SU-DHL-6 (cell line): ENCODE data around the gene IDH1.

Experiments
- H2AFZ ChIP-seq: fragments of 200-600 bp; sonication (generic); 2 replicates; pipeline ENCODE4 v1.6.1; 2014; ENCODE audit warnings: low read depth, mild to moderate bottlenecking, moderate library complexity, mixed read lengths, antibody characterized with exemption, low read length; ENCODE audit not compliant: severe bottlenecking
- H3F3A ChIP-seq: fragments of 200-600 bp; shearing (Covaris generic); 2 replicates; pipeline ENCODE4 v1.6.0; 2016; ENCODE audit warnings: antibody characterized with exemption, mild to moderate bottlenecking; ENCODE audit not compliant: insufficient read depth
- H3K27ac ChIP-seq: fragments of 200-600 bp; sonication (generic); 2 replicates; pipeline ENCODE4 v1.5.1; 2016; ENCODE audit warnings: low read depth, mild to moderate bottlenecking, low read length, moderate library complexity, mixed read lengths
- H3K27me3 ChIP-seq: fragments of 200-600 bp; sonication (generic), shearing (Covaris generic); 2 replicates; pipeline ENCODE4 v1.6.0; 2014; ENCODE audit warnings: mild to moderate bottlenecking, low read length
- H3K36me3 ChIP-seq: fragments of 200-600 bp; sonication (generic); 2 replicates; pipeline ENCODE4 v1.6.1; 2014; ENCODE audit warnings: mild to moderate bottlenecking, low read length, mixed read lengths
- H3K4me2 ChIP-seq: fragments of 300-600, 200-600 bp; shearing (Covaris generic), sonication (generic); 2 replicates; pipeline ENCODE4 v1.6.0; 2014; ENCODE audit warnings: low read length, low read depth, mild to moderate bottlenecking; ENCODE audit not compliant: poor library complexity, severe bottlenecking
- H3K4me3 ChIP-seq: fragments of 200-600 bp; sonication (generic); 2 replicates; pipeline ENCODE4 v1.5.1; 2014; ENCODE audit warnings: antibody characterized with exemption, low read length, mild to moderate bottlenecking, mixed read lengths; ENCODE audit not compliant: insufficient read depth, poor library complexity, severe bottlenecking
- H3K79me2 ChIP-seq: fragments of 200-600 bp; sonication (generic); 2 replicates; pipeline ENCODE4 v1.6.1; 2014; ENCODE audit warnings: mild to moderate bottlenecking, low read length, moderate library complexity; ENCODE audit not compliant: insufficient read depth
- H3K9ac ChIP-seq: fragments of 200-600 bp; sonication (generic); 2 replicates; pipeline ENCODE4 v1.7.0; 2014; ENCODE audit warnings: mild to moderate bottlenecking, low read length
- H3K9me2 ChIP-seq: fragments of 200-600 bp; sonication (generic); replicated peaks from 2 replicates; pipeline ENCODE4 v1.6.1; 2014; ENCODE audit warnings: low read length; ENCODE audit not compliant: insufficient read depth
- H3K9me3 ChIP-seq: fragments of 200-600 bp; sonication (generic); 2 replicates; pipeline ENCODE4 v1.6.1; 2014; ENCODE audit warnings: low read length, mixed read lengths; ENCODE audit not compliant: insufficient read depth
- H4K20me1 ChIP-seq: fragments of 200-600 bp; sonication (generic); 2 replicates; pipeline ENCODE4 v1.6.1; 2014; ENCODE audit warnings: low read depth, mild to moderate bottlenecking, antibody characterized with exemption, low read length, moderate library complexity, mixed read lengths
- EZH2phosphoT487 ChIP-seq: fragments of 200-600 bp; sonication (generic), shearing (Covaris generic); conservative IDR thresholded peaks from 2 replicates; pipeline ENCODE4 v1.6.1; 2018; ENCODE audit warnings: mild to moderate bottlenecking, antibody characterized with exemption, low read length, moderate library complexity, mixed read lengths
- TF ChIP-seq, protein P1 (sequence below): fragments of 200-600 bp; sonication (generic); IDR thresholded peaks from one replicate; pipeline ENCODE4 v1.5.1; 2017; ENCODE audit warnings: antibody characterized with exemption, mild to moderate bottlenecking, low read length, moderate library complexity; ENCODE audit not compliant: insufficient read depth, poor library complexity, severe bottlenecking

Gene IDH1

DNA sequence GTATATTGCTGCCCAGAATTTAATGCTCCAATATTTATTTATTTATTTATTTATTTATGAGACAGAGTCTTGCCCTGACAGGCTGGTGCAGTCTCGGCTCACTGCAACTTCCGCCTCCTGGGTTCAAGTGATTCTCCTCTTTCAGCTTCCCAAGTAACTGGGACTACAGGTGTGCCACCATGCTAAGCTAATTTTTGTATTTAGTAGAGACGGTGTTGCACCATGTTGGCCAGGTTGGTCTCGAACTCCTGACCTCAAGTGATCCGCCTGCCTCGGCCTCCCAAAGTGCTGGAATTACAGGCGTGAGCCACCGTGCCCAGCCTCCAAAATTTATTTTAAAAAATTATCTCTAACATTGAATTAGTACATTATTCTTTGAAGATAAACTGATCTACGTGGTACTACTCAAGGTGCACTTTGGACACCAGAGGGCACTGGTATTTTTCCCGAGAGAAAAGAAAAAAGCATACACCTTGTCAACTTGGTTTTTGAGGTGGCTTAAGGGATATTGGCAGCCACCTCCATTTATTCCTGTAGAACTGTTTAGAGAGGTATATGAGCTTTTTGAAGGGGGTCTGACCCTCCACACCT, 1.4 kb upstream of the IDH1 start:
- Histone ChIP-seq H3K27ac (no peak overlapping the region), H4K20me1 (no peaks in the 10 kb centered on the region), H3K4me3 (no peak overlapping the region), H3K9me2 (no peaks in the 10 kb centered on the region), H3F3A (no peaks in the 10 kb centered on the region), H3K27me3 (no peaks in the 10 kb centered on the region), H2AFZ (no peak overlapping the region), H3K36me3 (peaks cover 12% of the 10 kb centered on the region; the same call in 1 of the 2 replicates), H3K4me2 (peak overlapping the region; percentile 55), H3K79me2 (peaks cover 9% of the 10 kb centered on the region; the same call in 1 of the 2 replicates), H3K9ac (no peak overlapping the region), H3K9me3 (no peaks in the 10 kb centered on the region)
- TF ChIP-seq, protein P1, sequence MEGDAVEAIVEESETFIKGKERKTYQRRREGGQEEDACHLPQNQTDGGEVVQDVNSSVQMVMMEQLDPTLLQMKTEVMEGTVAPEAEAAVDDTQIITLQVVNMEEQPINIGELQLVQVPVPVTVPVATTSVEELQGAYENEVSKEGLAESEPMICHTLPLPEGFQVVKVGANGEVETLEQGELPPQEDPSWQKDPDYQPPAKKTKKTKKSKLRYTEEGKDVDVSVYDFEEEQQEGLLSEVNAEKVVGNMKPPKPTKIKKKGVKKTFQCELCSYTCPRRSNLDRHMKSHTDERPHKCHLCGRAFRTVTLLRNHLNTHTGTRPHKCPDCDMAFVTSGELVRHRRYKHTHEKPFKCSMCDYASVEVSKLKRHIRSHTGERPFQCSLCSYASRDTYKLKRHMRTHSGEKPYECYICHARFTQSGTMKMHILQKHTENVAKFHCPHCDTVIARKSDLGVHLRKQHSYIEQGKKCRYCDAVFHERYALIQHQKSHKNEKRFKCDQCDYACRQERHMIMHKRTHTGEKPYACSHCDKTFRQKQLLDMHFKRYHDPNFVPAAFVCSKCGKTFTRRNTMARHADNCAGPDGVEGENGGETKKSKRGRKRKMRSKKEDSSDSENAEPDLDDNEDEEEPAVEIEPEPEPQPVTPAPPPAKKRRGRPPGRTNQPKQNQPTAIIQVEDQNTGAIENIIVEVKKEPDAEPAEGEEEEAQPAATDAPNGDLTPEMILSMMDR: peak; percentile 36
- TF ChIP-seq EZH2phosphoT487: no peak

DNA sequence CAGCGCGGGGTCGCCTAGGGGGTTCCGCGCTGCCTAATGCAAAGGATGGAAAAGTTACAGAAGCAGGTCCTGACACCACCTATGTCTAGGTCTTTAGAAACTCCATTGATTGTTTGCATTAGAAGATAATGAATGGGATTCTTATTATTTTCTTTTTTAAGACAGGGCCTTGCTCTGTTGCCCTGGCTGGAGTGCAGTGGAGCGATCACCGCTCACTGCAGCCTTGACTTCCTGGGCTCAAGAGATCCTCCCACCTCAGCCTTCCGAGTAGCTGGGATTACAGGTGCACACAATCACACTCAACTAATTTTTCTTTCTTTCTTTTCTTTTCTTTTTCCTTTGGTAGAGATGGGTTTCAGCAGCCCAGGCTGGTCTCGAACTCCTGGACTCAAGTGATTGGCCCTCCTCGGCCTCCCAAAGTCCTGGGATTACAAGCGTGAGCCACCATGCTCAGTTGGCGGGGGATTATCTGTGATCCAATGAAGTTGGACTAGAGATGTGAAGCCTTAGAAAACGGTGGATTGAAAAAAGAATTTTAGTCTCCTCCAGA, 761 bp upstream of the IDH1 start:
- no peaks in the 10 kb centered on the region for H3K9me3 ChIP-seq
- H3K27me3 ChIP-seq: no peaks in the 10 kb centered on the region
- peak overlapping the region; percentile 23; the same call in 1 of the 2 replicates for H3K27ac ChIP-seq
- H2AFZ ChIP-seq: peak overlapping the region; percentile 95
- H3K79me2 ChIP-seq: peaks cover 9% of the 10 kb centered on the region; the same call in 1 of the 2 replicates
- peak overlapping the region; percentile 76 for H3K9ac ChIP-seq
- H3K4me3 ChIP-seq: peak overlapping the region; percentile 99
- peak overlapping the region; percentile 55 for H3K4me2 ChIP-seq
- TF ChIP-seq EZH2phosphoT487: no peak
- TF ChIP-seq, protein P1: no peak
- peaks cover 16% of the 10 kb centered on the region; the same call in 1 of the 2 replicates for H3K36me3 ChIP-seq
- H3F3A ChIP-seq: no peaks in the 10 kb centered on the region
- H4K20me1 ChIP-seq: no peaks in the 10 kb centered on the region
- H3K9me2 ChIP-seq: no peaks in the 10 kb centered on the region

DNA sequence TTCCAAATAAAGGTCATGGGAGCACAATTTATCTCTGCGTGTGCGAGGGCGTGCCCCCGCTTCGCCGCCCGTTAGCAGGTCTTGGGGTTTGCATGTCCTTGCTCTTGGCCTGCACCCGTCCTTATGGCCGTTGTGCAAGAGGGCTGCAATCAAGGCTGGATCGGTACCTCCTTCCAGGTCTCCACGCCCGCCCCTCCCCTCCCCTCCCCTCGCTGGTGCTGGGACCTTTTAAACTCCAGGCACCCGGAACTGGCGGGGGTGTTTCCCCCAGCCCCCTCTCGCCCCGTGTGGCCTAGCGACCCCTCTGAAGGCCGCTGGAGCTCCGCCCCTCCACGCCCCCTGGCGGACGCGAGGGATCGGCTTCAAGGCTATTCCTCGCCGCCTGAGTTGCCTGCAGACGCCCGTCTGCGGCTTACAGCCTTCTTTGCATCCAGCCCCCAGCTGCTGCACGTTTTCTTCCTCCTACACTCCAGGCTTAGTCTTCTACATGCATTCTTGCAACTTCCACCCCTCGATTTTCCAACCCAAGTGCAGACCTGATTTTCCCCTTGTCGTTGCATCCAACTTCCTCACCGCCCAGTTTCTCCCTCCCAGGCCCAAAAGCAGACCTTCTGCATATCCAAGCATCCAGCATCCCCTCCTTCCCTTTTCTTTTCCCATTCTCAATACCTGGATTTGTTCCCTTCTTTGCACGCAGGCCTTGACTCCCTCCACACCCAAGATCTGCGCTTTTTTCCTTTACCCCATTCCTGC, 577 bp downstream of the IDH1 start:
- TF ChIP-seq EZH2phosphoT487: no peak
- TF ChIP-seq, protein P1: peak; percentile 69
- Histone ChIP-seq H3K9me2 (no peaks in the 10 kb centered on the region), H3K4me3 (peak overlapping the region; percentile 99), H3K27me3 (no peaks in the 10 kb centered on the region), H4K20me1 (no peaks in the 10 kb centered on the region; the same call in 1 of the 2 replicates), H3F3A (no peaks in the 10 kb centered on the region), H3K9me3 (no peaks in the 10 kb centered on the region), H3K4me2 (peak overlapping the region; percentile 75), H3K36me3 (peaks cover 30% of the 10 kb centered on the region; the same call in 1 of the 2 replicates), H2AFZ (peak overlapping the region; percentile 95), H3K79me2 (peaks cover 9% of the 10 kb centered on the region; the same call in 1 of the 2 replicates), H3K9ac (peak overlapping the region; percentile 76), H3K27ac (peak overlapping the region; percentile 68)
